Gastroesophageal sphincter (tissue), 4 donors: ENCODE measurements around the gene PAPOLB. TPM values are rescaled to one million over a fixed set of nuclear protein-coding genes. Genes with fewer than 3 reads are reported as not detected.

Experiments used
- ATAC-seq: fragments of 150-250 bp; one replicate; pipeline ENCODE4 v1.9.1; 2016; ENCODE audit warnings: mild to moderate bottlenecking, moderate library complexity
- H3K27ac ChIP-seq, 4 donors: fragments of 200-600 bp; sonication (generic) in 3 of 4; 1 replicate in 3 of 4; 2 replicates in 1 of 4; pipeline ENCODE4 v1.5.1; 2016 to 2019
- H3K27me3 ChIP-seq: fragments of 200-600 bp; sonication (generic); one replicate; pipeline ENCODE4 v1.5.1; 2019
- H3K36me3 ChIP-seq, 2 donors: fragments of 200-600 bp; sonication (generic); one replicate each; pipeline ENCODE4 v1.5.1; 2019; ENCODE audit warnings: control low read depth in 1 of 2
- H3K4me1 ChIP-seq, 3 donors: fragments of 200-600 bp; sonication (generic); 1 replicate in 2 of 3; 2 replicates in 1 of 3; pipeline ENCODE4 v1.5.1; 2016 to 2019; ENCODE audit warnings: control low read depth in 2 of 3
- H3K4me3 ChIP-seq, 2 donors: fragments of 200-600 bp; sonication (generic); one replicate each; pipeline ENCODE4 v1.5.1; 2019; ENCODE audit warnings: mild to moderate bottlenecking in 1 of 2, moderate library complexity in 1 of 2
- H3K9me3 ChIP-seq, 3 donors: fragments of 200-600 bp; sonication (generic); one replicate each; pipeline ENCODE4 v1.5.1; 2017 to 2019; ENCODE audit warnings: control low read depth in 2 of 3
- EP300 ChIP-seq: sonication (generic); formaldehyde crosslinking; IDR thresholded peaks from one replicate; pipeline ENCODE4 v1.6.1; 2017; ENCODE audit warnings: antibody characterized with exemption, mild to moderate bottlenecking
- POLR2A ChIP-seq, 2 donors: fragments of 450-650 bp; IDR thresholded peaks; one replicate each; pipeline ENCODE4 v1.6.1; 2017; ENCODE audit warnings: antibody characterized with exemption in 2 of 2, mild to moderate bottlenecking in 2 of 2, moderate library complexity in 1 of 2
- POLR2AphosphoS5 ChIP-seq: sonication (generic); formaldehyde crosslinking; IDR thresholded peaks from one replicate; pipeline ENCODE4 v1.6.1; 2017; ENCODE audit warnings: antibody characterized with exemption
- WGBS, 2 donors: methylation state at CpG; one replicate each; pipeline ENCODE4 v1.1.5; 2018; ENCODE audit warnings: low coverage in 1 of 2; 5-methylcytosine and 5-hydroxymethylcytosine counted together
- total RNA-seq, 4 donors: library from RNA; depleted of rRNA; stranded (reverse); fragments of >200 nt; gene quantifications; one replicate each; pipeline ENCODE4 v1.1.0, GENCODE V29; 2016
- TF ChIP-seq, protein P1 (sequence below), 4 experiments: fragments of 200-600 bp in 2 of 4; fragments of 450-650 bp in 2 of 4; sonication (generic) in 1 of 4; IDR thresholded peaks; one replicate each; pipeline ENCODE4 v1.5.1; 2017 to 2019; ENCODE audit warnings: antibody characterized with exemption in 4 of 4, mild to moderate bottlenecking in 2 of 4, moderate library complexity in 2 of 4

PAPOLB gene
- total RNA-seq = under 1 TPM in 3 of 4 donors, not detected in 1; 0.13 to 0.31 (median 0.19) TPM

DNA sequence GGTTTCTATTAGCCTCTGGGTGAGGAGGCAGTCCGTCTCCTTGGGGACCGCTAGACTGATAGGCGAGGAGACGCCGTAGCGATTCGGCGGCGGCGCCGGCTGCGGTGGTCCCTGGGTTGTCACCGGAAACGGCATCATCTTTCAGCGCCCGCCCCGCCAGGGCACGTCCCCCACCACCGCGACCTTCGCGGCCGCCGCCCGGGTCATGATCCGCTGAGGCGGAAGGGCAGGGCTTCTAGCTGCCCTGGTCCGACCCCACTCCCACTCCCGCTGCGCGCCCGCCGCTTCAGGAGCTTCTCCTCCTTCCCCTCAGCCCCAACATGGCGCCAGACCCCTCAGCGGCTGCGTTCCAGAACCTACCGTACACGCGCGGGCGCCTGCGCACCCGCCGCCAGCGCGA, at the start of gene PAPOLB:
Gene PAPOLB (minus strand): TSS at position 358 of the 400 bp plus-strand sequence. CDS start 220 bp downstream, at position 138.
- Histone ChIP-seq H3K4me1 (peaks cover 0 to 8% (median 0%) of the 10 kb centered on the region in 3 donors), H3K36me3 (no peaks in the 10 kb centered on the region), H3K27me3 (peaks cover 25% of the 10 kb centered on the region), H3K9me3 (peaks cover 0 to 24% (median 0%) of the 10 kb centered on the region in 3 donors), H3K27ac (peak within 1 kb of the TSS in 1 of 4 donors; percentile 49), H3K4me3 (peak within 1 kb of the TSS; percentile 15 to 50)
- 20% methylated on average over 4 of the region's 46 CpGs; no CpG with 5 or more reads in 1 of the 2 donors for WGBS, 2 donors
- ATAC-seq = peak; percentile 19
- TF ChIP-seq POLR2AphosphoS5 = no peak
- TF ChIP-seq EP300 = no peak
- TF ChIP-seq, protein P1, sequence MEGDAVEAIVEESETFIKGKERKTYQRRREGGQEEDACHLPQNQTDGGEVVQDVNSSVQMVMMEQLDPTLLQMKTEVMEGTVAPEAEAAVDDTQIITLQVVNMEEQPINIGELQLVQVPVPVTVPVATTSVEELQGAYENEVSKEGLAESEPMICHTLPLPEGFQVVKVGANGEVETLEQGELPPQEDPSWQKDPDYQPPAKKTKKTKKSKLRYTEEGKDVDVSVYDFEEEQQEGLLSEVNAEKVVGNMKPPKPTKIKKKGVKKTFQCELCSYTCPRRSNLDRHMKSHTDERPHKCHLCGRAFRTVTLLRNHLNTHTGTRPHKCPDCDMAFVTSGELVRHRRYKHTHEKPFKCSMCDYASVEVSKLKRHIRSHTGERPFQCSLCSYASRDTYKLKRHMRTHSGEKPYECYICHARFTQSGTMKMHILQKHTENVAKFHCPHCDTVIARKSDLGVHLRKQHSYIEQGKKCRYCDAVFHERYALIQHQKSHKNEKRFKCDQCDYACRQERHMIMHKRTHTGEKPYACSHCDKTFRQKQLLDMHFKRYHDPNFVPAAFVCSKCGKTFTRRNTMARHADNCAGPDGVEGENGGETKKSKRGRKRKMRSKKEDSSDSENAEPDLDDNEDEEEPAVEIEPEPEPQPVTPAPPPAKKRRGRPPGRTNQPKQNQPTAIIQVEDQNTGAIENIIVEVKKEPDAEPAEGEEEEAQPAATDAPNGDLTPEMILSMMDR (IDR thresholded peaks at IDR 0.05) = no peak
- no peak for TF ChIP-seq POLR2A (IDR thresholded peaks at IDR 0.05)

DNA sequence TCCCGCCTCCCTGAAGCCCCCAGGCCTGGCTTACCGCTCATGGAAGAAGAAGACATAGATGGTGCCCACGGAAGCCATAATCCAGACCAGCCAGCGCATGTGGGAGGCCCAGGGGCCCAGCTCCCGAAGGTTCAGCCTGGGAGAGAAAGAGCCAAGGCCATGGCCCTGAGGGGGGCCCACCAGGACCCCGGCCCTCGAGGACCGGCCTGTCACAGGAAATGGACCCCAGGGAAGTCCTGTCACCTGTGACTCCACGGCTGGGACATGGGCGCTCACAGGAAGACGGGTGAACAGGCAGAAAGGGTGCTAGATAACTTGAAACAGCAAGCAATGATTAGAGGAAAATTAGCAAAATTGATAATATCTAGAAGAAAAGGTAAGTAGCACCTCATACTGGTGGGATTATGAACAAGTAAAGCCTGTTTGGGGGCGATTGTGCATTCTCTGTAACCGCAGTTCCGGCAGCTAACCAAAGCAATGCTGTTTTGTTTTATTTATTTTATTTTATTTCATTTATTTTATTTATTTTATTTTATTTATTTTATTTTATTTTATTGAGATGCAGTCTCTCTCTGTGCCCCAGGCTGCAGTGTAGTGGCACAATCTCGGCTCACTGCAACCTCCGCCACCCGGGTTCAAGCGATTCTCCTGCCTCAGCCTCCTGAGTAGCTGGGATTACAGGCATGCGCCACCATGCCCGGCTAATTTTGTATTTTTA, 49.4 kb upstream of the PAPOLB start:
- Histone ChIP-seq H3K9me3 (no peaks in the 10 kb centered on the region), H3K4me3 (no peak overlapping the region), H3K27me3 (peaks cover 5% of the 10 kb centered on the region), H3K36me3 (no peaks in the 10 kb centered on the region), H3K27ac (no peak overlapping the region), H3K4me1 (no peaks in the 10 kb centered on the region)
- WGBS, 2 donors = 87 to 96% methylated on average over 7 to 12 of the region's 20 CpGs
- ATAC-seq = no peak
- TF ChIP-seq, protein P1 (IDR thresholded peaks at IDR 0.05) = no peak
- TF ChIP-seq EP300 = no peak
- no peak for TF ChIP-seq POLR2AphosphoS5
- no peak for TF ChIP-seq POLR2A (IDR thresholded peaks at IDR 0.05)

DNA sequence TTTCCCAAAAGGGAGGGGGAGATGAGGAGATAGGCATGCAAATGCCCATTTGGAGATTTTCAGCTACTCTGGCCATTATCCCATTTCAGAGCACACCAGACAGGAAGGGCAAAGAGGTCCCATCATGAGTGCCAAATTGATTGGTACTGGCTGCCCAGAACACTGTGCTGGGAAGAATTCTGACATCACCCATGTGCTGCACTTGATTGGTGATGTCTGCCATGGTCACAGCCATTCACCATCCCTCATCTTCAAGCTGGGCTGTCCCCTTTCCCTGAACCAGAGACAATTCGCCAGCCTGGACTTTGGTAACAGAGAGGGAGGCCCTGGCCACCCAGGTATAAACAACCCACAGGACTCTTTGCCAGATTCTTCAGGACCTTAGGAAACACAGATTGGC, 44.9 kb upstream of the PAPOLB start:
- Histone ChIP-seq H3K27ac (no peak overlapping the region), H3K4me1 (no peaks in the 10 kb centered on the region), H3K27me3 (peaks cover 29% of the 10 kb centered on the region), H3K36me3 (no peaks in the 10 kb centered on the region), H3K4me3 (no peak overlapping the region), H3K9me3 (no peaks in the 10 kb centered on the region)
- no peak for ATAC-seq
- 75 to 80% methylated on average over 1 of the region's 1 CpG for WGBS, 2 donors
- TF ChIP-seq, protein P1 (IDR thresholded peaks at IDR 0.05) = no peak
- TF ChIP-seq POLR2AphosphoS5 (no peak), POLR2A (IDR thresholded peaks at IDR 0.05) (no peak), EP300 (no peak)

DNA sequence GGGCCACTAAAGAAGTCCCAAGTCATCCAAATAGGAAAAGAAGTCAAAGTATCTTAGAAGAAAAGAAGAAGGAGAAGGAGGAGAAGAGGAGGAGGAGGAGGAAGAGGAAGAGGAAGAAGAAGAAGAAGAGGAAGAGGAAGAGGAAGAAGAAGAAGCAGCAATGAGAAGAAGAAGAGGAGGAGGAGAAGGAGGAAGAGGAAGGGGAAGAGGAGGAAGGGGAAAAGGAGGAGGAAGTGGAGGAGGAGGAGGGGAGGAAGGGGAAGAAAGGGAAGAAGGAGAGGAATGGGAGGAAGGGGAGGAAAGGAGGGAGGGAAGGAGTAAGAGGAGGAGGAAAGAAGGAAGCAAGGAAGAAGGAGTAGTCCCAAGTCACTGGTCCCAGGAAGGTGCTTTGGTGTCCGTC, 43.3 kb upstream of the PAPOLB start:
- TF ChIP-seq, protein P1 (IDR thresholded peaks at IDR 0.05) = no peak
- no peak for TF ChIP-seq POLR2AphosphoS5
- no peak for TF ChIP-seq POLR2A (IDR thresholded peaks at IDR 0.05)
- no peak for TF ChIP-seq EP300
- no peak overlapping the region for H3K4me3 ChIP-seq
- no peaks in the 10 kb centered on the region for H3K9me3 ChIP-seq
- no peaks in the 10 kb centered on the region for H3K4me1 ChIP-seq
- no peaks in the 10 kb centered on the region for H3K36me3 ChIP-seq
- no peak overlapping the region for H3K27ac ChIP-seq
- ATAC-seq = no peak
- 67 to 85% methylated on average over 1 of the region's 1 CpG for WGBS, 2 donors
- H3K27me3 ChIP-seq = peaks cover 42% of the 10 kb centered on the region

DNA sequence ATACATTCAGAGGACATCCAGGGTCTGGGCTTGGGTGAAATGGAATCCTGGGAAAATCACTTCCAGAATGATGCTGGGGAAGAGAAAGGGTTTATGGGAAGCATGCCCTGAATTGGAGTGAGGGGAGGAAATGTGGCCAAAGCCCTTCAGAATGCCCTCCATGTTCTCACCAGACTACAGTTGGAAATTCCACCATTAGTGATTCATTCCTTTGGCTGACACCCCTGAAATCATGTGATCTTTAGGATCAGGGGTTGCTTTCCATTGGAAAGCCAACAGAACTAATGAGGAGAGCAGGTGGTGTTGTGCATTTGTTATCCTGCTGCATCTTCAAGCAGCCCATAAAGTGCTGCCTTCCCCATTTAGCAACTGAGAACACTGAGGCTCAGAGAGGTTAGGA, 42.5 kb upstream of the PAPOLB start:
- TF ChIP-seq POLR2A (IDR thresholded peaks at IDR 0.05) (no peak), EP300 (no peak), POLR2AphosphoS5 (no peak)
- TF ChIP-seq, protein P1 (IDR thresholded peaks at IDR 0.05) = no peak
- H3K4me3 ChIP-seq = no peak overlapping the region
- no peaks in the 10 kb centered on the region for H3K9me3 ChIP-seq
- ATAC-seq = no peak
- peaks cover 42% of the 10 kb centered on the region for H3K27me3 ChIP-seq
- no peaks in the 10 kb centered on the region for H3K4me1 ChIP-seq
- no peak overlapping the region for H3K27ac ChIP-seq
- no peaks in the 10 kb centered on the region for H3K36me3 ChIP-seq
